Endothelial cell of umbilical vein (primary cell): Measurements from ENCODE around the gene HDLBP. TPM values are rescaled to one million over a fixed set of nuclear protein-coding genes. Genes with fewer than 3 reads are reported as not detected.

Source experiments
- BruUV-seq: library from RNA; stranded (reverse); fragments of 400-500 nt; replicated peaks from 2 replicates; lab custom pipeline; 2021; lab: Mats Ljungman, UMichigan
- CTCF ChIA-PET: fragments of 300-600, 350-600 bp; sonication (Branson Sonifier 250); formaldehyde crosslinking; loops from one replicate; lab custom pipeline; 2021; ENCODE audit warnings: antibody characterized with exemption, inconsistent platforms; lab: Charles Lee
- POLR2A ChIA-PET: fragments of 300-600, 350-600 bp; sonication (Branson Sonifier 250); formaldehyde crosslinking; loops from one replicate; lab custom pipeline; 2021; ENCODE audit warnings: antibody characterized with exemption, inconsistent platforms; lab: Charles Lee
- DNase-seq: peaks from one replicate; pipeline ENCODE4 v3.0.0-alpha.2; 2011; ENCODE audit warnings: low read depth, low spot score
- FAIRE-seq: peaks from 2 replicates; lab custom pipeline; 2011; peaks lifted over from hg19 to GRCh38; lab: Jason Lieb, UNC
- H2AFZ ChIP-seq: 2 replicates; pipeline ENCODE4 v1.6.0; 2012; ENCODE audit warnings: low read depth, low read length, control low read depth, inconsistent platforms
- H3K27ac ChIP-seq: 2 replicates; pipeline ENCODE4 v1.5.1; 2011; ENCODE audit warnings: low read depth, mild to moderate bottlenecking, control low read depth, low read length, moderate library complexity; ENCODE audit not compliant: insufficient read depth
- H3K27me3 ChIP-seq, 2 experiments: 2 replicates each; pipeline versions ENCODE4 v1.6.0 to v1.6.1; 2011; ENCODE audit warnings: low read length in 2 of 2, mixed read lengths in 1 of 2; ENCODE audit not compliant: control insufficient read depth in 2 of 2, insufficient read depth in 2 of 2
- H3K36me3 ChIP-seq, 2 experiments: 2 replicates in 1 of 2; 3 replicates in 1 of 2; pipeline ENCODE4 v1.5.1; 2011; ENCODE audit warnings: low read length in 2 of 2, mild to moderate bottlenecking in 1 of 2, moderate library complexity in 1 of 2; ENCODE audit not compliant: control insufficient read depth in 2 of 2, insufficient read depth in 2 of 2; ENCODE audit errors: extremely low read depth in 1 of 2
- H3K4me1 ChIP-seq: 3 replicates; pipeline ENCODE4 v1.5.1; 2011; ENCODE audit warnings: mild to moderate bottlenecking, low read length; ENCODE audit not compliant: control insufficient read depth, insufficient read depth; ENCODE audit errors: extremely low read depth
- H3K4me2 ChIP-seq: 2 replicates; pipeline ENCODE4 v1.6.1; 2011; ENCODE audit warnings: low read length, control low read depth, mixed read lengths; ENCODE audit not compliant: insufficient read depth
- H3K4me3 ChIP-seq, 3 experiments: fragments of 200-600 bp in 1 of 3; sonication (generic), shearing (Covaris generic) in 1 of 3; replicated peaks in 1 of 3; 2 replicates each; pipeline ENCODE4 v1.5.1; 2011 to 2016; ENCODE audit warnings: control low read depth in 3 of 3, low read length in 3 of 3, mild to moderate bottlenecking in 2 of 3, inconsistent platforms in 1 of 3, low read depth in 1 of 3, moderate library complexity in 1 of 3; ENCODE audit not compliant: insufficient read depth in 1 of 3
- H3K79me2 ChIP-seq: 2 replicates; pipeline ENCODE4 v1.6.0; 2012; ENCODE audit warnings: low read length, inconsistent platforms; ENCODE audit not compliant: control insufficient read depth, insufficient read depth
- H3K9ac ChIP-seq: replicated peaks from 2 replicates; pipeline ENCODE3; 2011; ENCODE audit warnings: low read length, control low read depth; ENCODE audit not compliant: insufficient read depth; ENCODE audit errors: extremely low read depth
- H3K9me1 ChIP-seq: replicated peaks from 3 replicates; pipeline ENCODE4 v1.6.0; 2011; ENCODE audit warnings: mild to moderate bottlenecking, low read length; ENCODE audit not compliant: control insufficient read depth, insufficient read depth; ENCODE audit errors: extremely low read depth
- H3K9me3 ChIP-seq: replicated peaks from 2 replicates; pipeline ENCODE4 v1.5.1; 2012; ENCODE audit warnings: low read length, inconsistent platforms; ENCODE audit not compliant: control insufficient read depth, insufficient read depth
- H4K20me1 ChIP-seq: replicated peaks from 2 replicates; pipeline ENCODE3; 2011; ENCODE audit warnings: mild to moderate bottlenecking, low read length; ENCODE audit not compliant: control insufficient read depth, insufficient read depth; ENCODE audit errors: extremely low read depth
- CTCF ChIP-seq, 2 donors: IDR thresholded peaks; 1 replicate in 1 of 2; 2 replicates in 1 of 2; pipeline ENCODE4 v1.5.1; 2011; ENCODE audit warnings: low read length in 2 of 2, mild to moderate bottlenecking in 2 of 2, moderate library complexity in 2 of 2, control low read depth in 1 of 2, inconsistent platforms in 1 of 2, low read depth in 1 of 2; ENCODE audit not compliant: insufficient read depth in 1 of 2; ENCODE audit errors: extremely low read depth in 1 of 2
- EZH2 ChIP-seq: IDR thresholded peaks from 2 replicates; pipeline ENCODE4 v1.6.1; 2012; ENCODE audit warnings: borderline replicate concordance, low read depth, mild to moderate bottlenecking, moderate library complexity, low read length, inconsistent platforms; ENCODE audit not compliant: severe bottlenecking
- FOS ChIP-seq: IDR thresholded peaks from 2 replicates; pipeline ENCODE4 v1.6.1; 2011; ENCODE audit warnings: mild to moderate bottlenecking, low read length, moderate library complexity, borderline replicate concordance; ENCODE audit not compliant: insufficient read depth
- GATA2 ChIP-seq: IDR thresholded peaks from 2 replicates; pipeline ENCODE4 v1.7.0; 2011; ENCODE audit warnings: low read depth, mild to moderate bottlenecking, moderate library complexity, mixed read lengths, low read length; ENCODE audit not compliant: insufficient read length, insufficient read depth
- JUN ChIP-seq: IDR thresholded peaks from 2 replicates; pipeline ENCODE4 v1.6.1; 2011; ENCODE audit warnings: borderline replicate concordance, low read depth; ENCODE audit not compliant: insufficient read length, insufficient read depth
- MAX ChIP-seq: IDR thresholded peaks from 2 replicates; pipeline ENCODE4 v1.6.1; 2011; ENCODE audit not compliant: insufficient read depth, insufficient read length
- MYC ChIP-seq: IDR thresholded peaks from one replicate; pipeline ENCODE4 v1.6.1; 2011; ENCODE audit warnings: mild to moderate bottlenecking, low read depth, low read length
- POLR2A ChIP-seq: IDR thresholded peaks from 2 replicates; pipeline ENCODE4 v1.6.1; 2012; ENCODE audit warnings: low read depth, mild to moderate bottlenecking, control low read depth, low read length
- POLR2AphosphoS5 ChIP-seq: IDR thresholded peaks from 2 replicates; pipeline ENCODE4 v1.6.1; 2012; ENCODE audit warnings: low read depth, mild to moderate bottlenecking, control low read depth, low read length, moderate library complexity; ENCODE audit not compliant: insufficient read depth
- dilution Hi-C: fragments of 300-500 bp; cut with MboI; formaldehyde crosslinking; loops from one replicate; pipeline ENCODE4 v1.15.0; 2019; ENCODE audit warnings: low sequenced_read_pairs; ENCODE audit not compliant: extremely low pct_ligation_motif_present
- intact Hi-C: fragments of 100-400 bp; cut with micrococcal nuclease; formaldehyde crosslinking; loops from one replicate; pipeline ENCODE4 v1.10.0; 2022
- polyA plus RNA-seq, 4 experiments: library from polyadenylated mRNA; depleted of rRNA in 3 of 4; stranded (reverse) in 3 of 4; unstranded in 1 of 4; fragments of >200 nt; gene quantifications; 2 replicates each; pipeline versions ENCODE4 v1.2.1 to v1.2.3, GENCODE V29; 2011 to 2012; ENCODE audit warnings: missing spikeins in 1 of 4
- total RNA-seq: library from RNA; stranded (reverse); gene quantifications from 2 replicates; pipeline ENCODE4 v1.2.3, GENCODE V29; 2021

The HDLBP gene
- total and polyA plus RNA-seq, 2 donors (not counting 3 experiments of a cell fraction or from before 2014, with no cell fraction given), result 379 to 569 TPM

- no peak overlapping the region for H3K9ac ChIP-seq
- H3K79me2 ChIP-seq, result no peaks in the 10 kb centered on the region
- no peaks in the 10 kb centered on the region for H3K4me1 ChIP-seq
- H3K9me3 ChIP-seq, result no peaks in the 10 kb centered on the region
- H3K27me3 ChIP-seq, result no peaks in the 10 kb centered on the region
- no peaks in the 10 kb centered on the region for H4K20me1 ChIP-seq
- H3K9me1 ChIP-seq, result no peaks in the 10 kb centered on the region
- BruUV-seq, result no TSS peak
- no peak overlapping the region for H3K4me2 ChIP-seq
- H2AFZ ChIP-seq, result no peak overlapping the region
- TF ChIP-seq FOS (no peak), POLR2A (no peak), MYC (no peak), CTCF (IDR thresholded peaks at IDR 0.05; ENCODE audit: extremely low read depth in 1 of 2, insufficient read depth in 1 of 2, low read depth in 1 of 2, low read length in 2 of 2) (no peak), EZH2 (no peak), MAX (no peak), POLR2AphosphoS5 (no peak), GATA2 (no peak), JUN (no peak)
- no peak for DNase-seq
- H3K4me3 ChIP-seq, result no peak overlapping the region
- POLR2A ChIA-PET, result no interaction called here
- intact Hi-C loops (no loop called here), dilution Hi-C loops (no loop called here)
- FAIRE-seq, result no peak
- no peak overlapping the region for H3K27ac ChIP-seq
- H3K36me3 ChIP-seq, result no peaks in the 10 kb centered on the region
- CTCF ChIA-PET, result no interaction called here
These were observed 106.2 kb downstream of the HDLBP start for GRCh38 chr2:241209271-241209670.
